HG03280 (cell line): Measurements from ENCODE around the gene ZDHHC4.
"Not testable (repeated sequence)": the region's sequence is repeated elsewhere in the genome, so short reads cannot be mapped to it uniquely, and the experiment has no call there.

Source experiments
- ATAC-seq: cut with Tn5 transposase; IDR thresholded peaks from one replicate; pipeline ENCODE4 v1.9.1; 2021; ENCODE audit warnings: mild to moderate bottlenecking, moderate library complexity; ENCODE audit not compliant: unreplicated experiment

Gene ZDHHC4

GRCh38 chr7:6631605-6632004 is 54.4 kb downstream of the ZDHHC4 start:
- ATAC-seq = no peak

- ATAC-seq = no peak
These were observed 56.8 kb downstream of the ZDHHC4 start for GRCh38 chr7:6634021-6634420.

- ATAC-seq = not testable (repeated sequence)
These were observed 57.7 kb downstream of the ZDHHC4 start for GRCh38 chr7:6634971-6635370.

GRCh38 chr7:6636741-6637543 is 59.7 kb downstream of the ZDHHC4 start, which contains the start of gene ZNF316:
ZNF316 (plus strand) TSS chr7:6637318; CDS start chr7:6642410, 5,092 bp downstream.
- peak; percentile 74 for ATAC-seq

GRCh38 chr7:6637544-6638229 is 60.4 kb downstream of the ZDHHC4 start:
- ATAC-seq = peak; percentile 81
